Adipocyte (in vitro differentiated cells): ENCODE measurements around the gene AGAP2.

Source experiments
- DNase-seq: peaks from one replicate; pipeline ENCODE4 v3.0.0-alpha.2; 2015; ENCODE audit warnings: low read depth
- H3K27me3 ChIP-seq: replicated peaks from 2 replicates; pipeline ENCODE4 v1.7.0; 2013; ENCODE audit warnings: mild to moderate bottlenecking, low read length, moderate library complexity; ENCODE audit not compliant: control insufficient read depth, insufficient read depth
- H3K36me3 ChIP-seq: 2 replicates; pipeline ENCODE4 v1.7.0; 2013; ENCODE audit warnings: low read length, mild to moderate bottlenecking, moderate library complexity; ENCODE audit not compliant: control insufficient read depth, insufficient read depth, severe bottlenecking
- H3K4me1 ChIP-seq: 2 replicates; pipeline ENCODE4 v1.7.0; 2013; ENCODE audit warnings: mild to moderate bottlenecking, low read length, moderate library complexity; ENCODE audit not compliant: control insufficient read depth, insufficient read depth
- H3K4me3 ChIP-seq: 2 replicates; pipeline ENCODE4 v1.7.0; 2013; ENCODE audit warnings: mild to moderate bottlenecking, low read length, moderate library complexity
- H3K9ac ChIP-seq: 2 replicates; pipeline ENCODE4 v1.7.0; 2013; ENCODE audit warnings: mild to moderate bottlenecking, low read length, moderate library complexity
- H3K9me3 ChIP-seq: 2 replicates; pipeline ENCODE4 v1.7.0; 2013; ENCODE audit warnings: mild to moderate bottlenecking, low read length, moderate library complexity; ENCODE audit not compliant: control insufficient read depth

The AGAP2 gene

GRCh38 chr12:57766464-57767304 is 28.1 kb upstream of the AGAP2 start, which contains the start of gene CYP27B1:
CYP27B1 (minus strand) TSS chr12:57767078; CDS start chr12:57767041, 37 bp downstream.
- peaks cover 42% of the 10 kb centered on the region for H3K27me3 ChIP-seq
- H3K36me3 ChIP-seq = peaks cover 27% of the 10 kb centered on the region
- H3K4me1 ChIP-seq = peaks cover 39% of the 10 kb centered on the region
- H3K4me3 ChIP-seq = peak within 1 kb of the TSS; percentile 38
- H3K9me3 ChIP-seq = no peaks in the 10 kb centered on the region
- DNase-seq = peak; percentile 39
- H3K9ac ChIP-seq = no peak within 1 kb of the TSS

- H3K27me3 ChIP-seq = peaks cover 43% of the 10 kb centered on the region
- DNase-seq = no peak
- H3K36me3 ChIP-seq = peaks cover 26% of the 10 kb centered on the region
- H3K9ac ChIP-seq = no peak overlapping the region
- peak overlapping the region; percentile 38 for H3K4me3 ChIP-seq
- peaks cover 32% of the 10 kb centered on the region for H3K4me1 ChIP-seq
- no peaks in the 10 kb centered on the region for H3K9me3 ChIP-seq
Observed at GRCh38 chr12:57765698-57766463, 27.3 kb upstream of the AGAP2 start.

- Histone ChIP-seq H3K4me3 (peak overlapping the region; percentile 61), H3K4me1 (peaks cover 29% of the 10 kb centered on the region), H3K36me3 (peaks cover 21% of the 10 kb centered on the region), H3K9ac (no peak overlapping the region), H3K27me3 (peaks cover 44% of the 10 kb centered on the region), H3K9me3 (no peaks in the 10 kb centered on the region)
- DNase-seq = peak; percentile 55
Observed at GRCh38 chr12:57765003-57765697, 26.6 kb upstream of the AGAP2 start.

DNA sequence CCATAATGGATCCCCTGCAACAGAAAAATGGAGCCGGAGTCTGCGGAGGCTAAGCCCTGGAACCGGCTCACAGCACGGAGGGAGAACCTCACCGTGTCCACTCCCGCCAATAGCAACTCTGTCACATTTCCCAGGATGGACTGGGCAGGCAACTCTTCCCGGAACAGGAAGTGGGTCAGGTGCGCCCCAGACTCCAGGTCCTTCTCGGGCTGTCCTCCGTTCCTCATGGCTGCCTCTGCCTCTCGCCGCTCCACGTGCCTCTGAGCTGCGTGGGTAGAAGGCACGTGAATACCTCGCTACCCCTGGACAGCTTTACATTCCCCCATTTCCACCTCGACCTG is 26.1 kb upstream of the AGAP2 start:
- H3K4me3 ChIP-seq = peak overlapping the region; percentile 61
- no peak for DNase-seq
- H3K27me3 ChIP-seq = peaks cover 44% of the 10 kb centered on the region
- peaks cover 16% of the 10 kb centered on the region for H3K36me3 ChIP-seq
- no peaks in the 10 kb centered on the region for H3K9me3 ChIP-seq
- no peak overlapping the region for H3K9ac ChIP-seq
- peaks cover 29% of the 10 kb centered on the region for H3K4me1 ChIP-seq

DNA sequence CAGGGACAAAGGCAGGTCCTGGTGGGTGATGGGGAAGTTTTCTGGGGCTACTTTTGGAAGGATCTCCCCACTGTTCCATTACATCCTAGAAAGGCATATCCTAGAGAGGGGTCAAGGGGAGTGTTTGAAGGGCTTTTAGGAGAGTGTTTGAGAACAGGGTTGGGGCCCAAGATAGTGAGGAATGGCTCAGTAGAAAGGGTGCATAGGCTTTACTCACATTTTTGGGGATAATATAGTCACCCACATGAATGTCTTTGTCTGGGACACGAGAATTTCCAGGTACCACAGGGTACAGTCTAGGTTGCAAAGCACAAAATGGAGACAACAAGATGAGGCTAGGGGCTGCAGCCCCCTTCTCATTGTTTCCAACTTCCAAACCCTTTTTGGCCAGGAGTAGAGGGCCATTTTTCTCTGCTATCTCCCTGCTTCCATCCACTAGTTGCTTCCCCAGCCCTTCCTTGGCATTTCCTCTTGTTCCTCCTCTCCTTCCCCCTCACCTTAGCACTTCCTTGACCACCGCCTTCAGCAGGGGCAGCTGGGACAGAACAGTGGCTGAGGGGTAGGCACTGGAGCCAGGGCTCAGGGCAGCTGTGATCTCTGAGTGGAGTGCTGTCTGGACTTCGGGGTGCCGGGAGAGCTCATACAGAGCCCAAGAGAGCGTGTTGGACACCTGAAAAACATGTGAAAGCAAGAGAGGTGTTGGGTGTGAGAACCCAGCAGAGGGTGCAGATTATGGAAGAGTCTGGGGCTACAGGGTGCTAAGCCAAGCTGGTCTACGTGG is 25.5 kb upstream of the AGAP2 start:
- H3K4me1 ChIP-seq = peaks cover 29% of the 10 kb centered on the region
- peaks cover 44% of the 10 kb centered on the region for H3K27me3 ChIP-seq
- DNase-seq = no peak
- H3K9ac ChIP-seq = no peak overlapping the region
- H3K4me3 ChIP-seq = no peak overlapping the region
- no peaks in the 10 kb centered on the region for H3K9me3 ChIP-seq
- peaks cover 10% of the 10 kb centered on the region for H3K36me3 ChIP-seq

DNA sequence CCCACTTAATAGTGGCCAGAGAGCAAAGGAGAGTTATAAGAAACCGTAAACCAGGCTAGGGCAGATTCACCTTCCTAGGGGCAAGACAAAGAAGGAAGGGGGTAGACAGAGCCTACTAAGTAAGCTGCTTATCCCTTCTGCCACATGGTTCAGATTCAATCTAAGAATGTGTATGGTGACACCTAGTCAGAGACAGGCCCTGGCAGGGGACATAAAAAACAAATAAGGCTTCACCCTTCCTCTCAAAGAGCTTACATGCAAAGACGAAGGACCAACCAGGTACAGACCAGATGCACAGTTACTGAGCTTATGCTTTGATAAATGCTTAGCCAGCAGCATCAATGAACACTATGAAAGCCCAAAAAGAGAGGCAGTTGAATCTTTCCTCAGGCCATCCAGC is 23.9 kb upstream of the AGAP2 start:
- H3K36me3 ChIP-seq = no peaks in the 10 kb centered on the region
- H3K4me1 ChIP-seq = peaks cover 28% of the 10 kb centered on the region
- H3K9me3 ChIP-seq = no peaks in the 10 kb centered on the region
- peaks cover 43% of the 10 kb centered on the region for H3K27me3 ChIP-seq
- no peak for DNase-seq
- no peak overlapping the region for H3K4me3 ChIP-seq
- H3K9ac ChIP-seq = no peak overlapping the region

DNA sequence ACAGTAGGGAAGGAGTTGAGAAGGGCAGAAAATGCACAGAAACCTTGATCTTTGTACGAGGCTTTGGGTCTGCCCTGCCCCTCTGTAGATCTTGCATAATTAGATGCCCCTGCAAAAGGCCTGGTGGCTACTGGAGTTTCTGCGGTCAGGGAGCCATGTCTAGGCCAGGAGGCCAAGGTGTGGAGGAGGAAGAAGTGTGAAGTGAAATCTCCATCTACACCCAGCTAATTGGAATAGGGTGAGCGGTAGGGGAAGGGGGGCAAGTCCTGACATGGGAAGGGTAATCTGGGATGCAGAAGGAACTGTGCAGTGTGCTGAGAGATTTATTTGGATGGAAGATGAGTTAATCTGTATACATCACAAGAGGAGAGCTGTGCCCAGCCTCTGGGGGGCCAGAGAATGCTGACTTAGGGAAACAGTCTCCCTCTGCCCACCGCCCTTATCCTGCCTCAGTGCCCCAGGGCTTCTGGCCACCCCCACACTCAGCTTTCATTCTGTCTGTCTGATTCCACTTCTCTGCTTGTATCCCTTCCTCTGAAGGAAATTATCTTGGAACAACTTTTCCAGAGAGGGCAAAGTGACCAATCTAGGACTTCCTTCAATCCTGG is 23.0 kb upstream of the AGAP2 start:
- Histone ChIP-seq H3K36me3 (no peaks in the 10 kb centered on the region), H3K4me3 (no peak overlapping the region), H3K27me3 (peaks cover 38% of the 10 kb centered on the region), H3K4me1 (peaks cover 19% of the 10 kb centered on the region), H3K9me3 (no peaks in the 10 kb centered on the region), H3K9ac (no peak overlapping the region)
- no peak for DNase-seq

DNA sequence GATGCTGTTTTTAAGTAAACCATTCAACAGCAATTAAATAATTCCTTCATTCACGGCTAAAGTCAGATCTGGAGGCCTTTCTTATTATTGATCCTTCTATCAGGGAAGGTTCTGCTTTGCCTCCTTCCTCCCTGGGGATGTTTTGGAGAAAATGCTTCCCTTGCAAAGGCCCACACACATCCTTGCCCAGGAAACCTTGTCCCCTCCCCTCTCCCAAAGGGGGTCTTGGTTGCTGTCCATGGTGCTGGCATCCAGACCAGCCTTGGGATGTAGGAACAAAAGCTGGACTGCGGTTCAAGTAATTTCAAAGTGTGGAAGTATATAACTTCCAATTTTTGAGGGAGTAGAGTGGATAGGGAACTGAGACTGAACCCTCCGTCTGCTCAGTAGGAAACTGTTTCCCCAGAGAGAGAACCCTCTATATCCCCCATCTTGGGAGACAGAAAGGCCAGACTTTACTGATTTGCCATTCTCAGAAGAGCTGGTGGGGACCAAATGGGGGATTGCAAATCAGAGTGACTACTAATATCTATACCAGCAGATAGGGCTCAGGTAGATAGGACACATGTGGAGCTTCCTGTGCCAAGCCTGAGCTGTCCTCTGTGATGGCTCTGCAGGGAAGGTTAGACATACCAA is 21.9 kb upstream of the AGAP2 start:
- peaks cover 30% of the 10 kb centered on the region for H3K27me3 ChIP-seq
- H3K36me3 ChIP-seq = no peaks in the 10 kb centered on the region
- no peak overlapping the region for H3K4me3 ChIP-seq
- H3K9me3 ChIP-seq = no peaks in the 10 kb centered on the region
- H3K9ac ChIP-seq = no peak overlapping the region
- H3K4me1 ChIP-seq = peaks cover 13% of the 10 kb centered on the region
- no peak for DNase-seq

DNA sequence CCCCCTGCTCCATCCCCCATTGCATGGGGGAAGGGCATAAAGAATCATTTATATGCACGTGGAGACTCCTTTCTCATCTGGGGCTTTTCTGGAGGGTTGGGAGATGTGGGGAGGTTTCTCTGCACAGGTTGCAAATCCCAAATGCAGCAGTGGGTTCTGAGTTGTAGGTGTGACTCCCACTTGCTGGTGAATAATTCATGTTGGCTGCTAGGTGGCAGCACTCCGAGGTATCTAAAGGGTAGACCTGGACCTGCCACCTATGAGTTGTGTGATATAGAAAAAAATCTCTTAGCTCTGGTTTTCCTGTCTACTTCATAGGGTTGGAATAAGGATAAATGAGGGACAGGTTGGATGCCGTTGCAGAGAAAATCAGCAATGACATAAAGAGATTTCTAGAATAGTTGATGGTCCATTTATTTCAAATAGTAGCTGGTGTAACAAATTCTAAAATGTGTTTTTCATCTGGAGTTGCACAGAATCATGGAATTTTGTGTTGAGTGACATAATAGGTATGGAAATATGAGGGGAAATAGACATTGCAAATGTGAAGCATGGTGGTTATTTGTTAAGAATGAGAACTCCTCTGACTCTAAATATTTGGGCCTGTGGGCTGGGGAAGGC is 20.9 kb upstream of the AGAP2 start:
- no peak overlapping the region for H3K4me3 ChIP-seq
- peaks cover 22% of the 10 kb centered on the region for H3K27me3 ChIP-seq
- no peaks in the 10 kb centered on the region for H3K9me3 ChIP-seq
- no peaks in the 10 kb centered on the region for H3K36me3 ChIP-seq
- H3K9ac ChIP-seq = no peak overlapping the region
- H3K4me1 ChIP-seq = peaks cover 4% of the 10 kb centered on the region
- DNase-seq = peak; percentile 34
